A549 (cell line): ENCODE measurements around the gene NRXN3. TPM values are rescaled to one million over a fixed set of nuclear protein-coding genes. Genes with fewer than 3 reads are reported as not detected.

Experiments used
- ATAC-seq, 2 experiments: fragments of 200-7000 bp in 1 of 2; fragments of >200 bp in 1 of 2; cut with Nextera tagmentation in 1 of 2; cut with Tn5 transposase in 1 of 2; 3 replicates each; pipeline versions ENCODE4 v1.8.0 to v1.9.1; 2018 to 2020; ENCODE audit warnings: mild to moderate bottlenecking in 1 of 2, moderate library complexity in 1 of 2
- CTCF ChIA-PET: fragments of 300-600 bp; sonication (Branson Sonifier 250); formaldehyde crosslinking; extraction: SDS; loops from one replicate; lab custom pipeline; 2021; ENCODE audit warnings: antibody characterized with exemption, inconsistent platforms; lab: Yijun Ruan, JAX
- POLR2A ChIA-PET: fragments of 350-600 bp; formaldehyde crosslinking; extraction: SDS; loops from one replicate; lab custom pipeline; 2021; ENCODE audit warnings: antibody characterized with exemption, inconsistent platforms; lab: Yijun Ruan, JAX
- DNase-seq, 2 experiments: peaks; one replicate each; pipeline versions ENCODE4 v3.0.0 to v3.0.0-alpha.2; 2011 to 2016; ENCODE audit warnings: low read depth in 1 of 2, low spot score in 1 of 2
- FAIRE-seq: peaks from 2 replicates; lab custom pipeline; 2011; peaks lifted over from hg19 to GRCh38; lab: Jason Lieb, UNC
- H3K27ac ChIP-seq, 2 experiments: fragments of >200 bp; sonication (Bioruptor Twin); formaldehyde crosslinking; 3 replicates each; pipeline ENCODE4 v1.5.1; 2016 to 2017
- H3K4me1 ChIP-seq: fragments of >200 bp; sonication (Bioruptor Twin); formaldehyde crosslinking; 3 replicates; pipeline ENCODE4 v1.6.1; 2016
- H3K4me2 ChIP-seq: fragments of >200 bp; sonication (Bioruptor Twin); formaldehyde crosslinking; 3 replicates; pipeline ENCODE4 v1.6.1; 2016
- H3K4me3 ChIP-seq: fragments of >200 bp; sonication (Bioruptor Twin); formaldehyde crosslinking; 3 replicates; pipeline ENCODE4 v1.5.1; 2016
- H3K9me3 ChIP-seq: fragments of >200 bp; sonication (Bioruptor Twin); formaldehyde crosslinking; 3 replicates; pipeline ENCODE4 v1.6.1; 2016
- ATOH8 ChIP-seq: fragments of 250-450 bp; sonication (Bioruptor Pico); IDR thresholded peaks from 2 replicates; pipeline ENCODE4 v1.5.0; 2020; ENCODE audit warnings: low read depth, mild to moderate bottlenecking, moderate library complexity
- BHLHE40 ChIP-seq: IDR thresholded peaks from 2 replicates; pipeline ENCODE4 v1.6.1; 2012; ENCODE audit warnings: low read depth, low read length, inconsistent platforms
- CBX2 ChIP-seq: fragments of 200-600 bp; sonication (generic); IDR thresholded peaks from 2 replicates; pipeline ENCODE4 v1.6.1; 2016; ENCODE audit warnings: low read depth, mild to moderate bottlenecking, borderline replicate concordance
- CEBPB ChIP-seq, 2 experiments: fragments of >200 bp in 1 of 2; sonication (Bioruptor Twin) in 1 of 2; formaldehyde crosslinking in 1 of 2; IDR thresholded peaks; 2 replicates each; pipeline ENCODE4 v1.6.1; 2012 to 2016
- CHD2 ChIP-seq: fragments of 150-350 bp; IDR thresholded peaks from 2 replicates; pipeline ENCODE4 v1.6.1; 2014; ENCODE audit warnings: low read length; ENCODE audit not compliant: partially characterized antibody
- EHMT2 ChIP-seq: fragments of 200-600 bp; sonication (generic); IDR thresholded peaks from 2 replicates; pipeline ENCODE4 v1.6.1; 2016; ENCODE audit warnings: antibody characterized with exemption, low read depth, mild to moderate bottlenecking, moderate library complexity
- ELK1 ChIP-seq: fragments of 150-350 bp; IDR thresholded peaks from 2 replicates; pipeline ENCODE4 v1.6.1; 2014; ENCODE audit warnings: low read depth, mild to moderate bottlenecking, low read length
- EP300 ChIP-seq, 2 experiments: fragments of >200 bp; sonication (Bioruptor Twin); formaldehyde crosslinking; IDR thresholded peaks; 2 replicates in 1 of 2; 3 replicates in 1 of 2; pipeline ENCODE4 v1.6.1; 2016 to 2017
- FOSB ChIP-seq: fragments of 250-450 bp; sonication (Bioruptor Pico); IDR thresholded peaks from 2 replicates; pipeline ENCODE4 v1.5.0; 2020; ENCODE audit warnings: mild to moderate bottlenecking, moderate library complexity
- FOSL2 ChIP-seq, 2 experiments: fragments of 450-650 bp in 1 of 2; fragments of >200 bp in 1 of 2; sonication (Bioruptor Twin) in 1 of 2; formaldehyde crosslinking; IDR thresholded peaks; 2 replicates each; pipeline versions ENCODE4 v1.5.0 to v1.6.1; 2016 to 2020; ENCODE audit warnings: mild to moderate bottlenecking in 1 of 2, moderate library complexity in 1 of 2
- FOXS1 ChIP-seq: fragments of 250-450 bp; sonication (Bioruptor Pico); IDR thresholded peaks from 2 replicates; pipeline ENCODE4 v1.5.0; 2020; ENCODE audit warnings: mild to moderate bottlenecking, moderate library complexity
- HDAC2 ChIP-seq: fragments of 200-600 bp; sonication (generic); IDR thresholded peaks from 2 replicates; pipeline ENCODE4 v1.6.1; 2016
- HEYL ChIP-seq: fragments of 250-450 bp; sonication (Bioruptor Pico); IDR thresholded peaks from 2 replicates; pipeline ENCODE4 v1.8.0; 2021; ENCODE audit warnings: mild to moderate bottlenecking, moderate library complexity
- JUN ChIP-seq, 2 experiments: fragments of >200 bp; sonication (Bioruptor Twin); formaldehyde crosslinking; IDR thresholded peaks; 2 replicates in 1 of 2; 3 replicates in 1 of 2; pipeline ENCODE4 v1.6.1; 2016 to 2017
- JUNB ChIP-seq: fragments of >200 bp; sonication (Bioruptor Twin); formaldehyde crosslinking; IDR thresholded peaks from 2 replicates; pipeline ENCODE4 v1.6.1; 2016
- KDM1A ChIP-seq: fragments of 200-600 bp; sonication (generic); IDR thresholded peaks from 2 replicates; pipeline ENCODE4 v1.6.1; 2016; ENCODE audit warnings: low read depth, mild to moderate bottlenecking
- KDM5A ChIP-seq: fragments of 200-600 bp; sonication (generic); IDR thresholded peaks from 2 replicates; pipeline ENCODE4 v1.6.1; 2016; ENCODE audit warnings: antibody characterized with exemption, mild to moderate bottlenecking
- MAFK ChIP-seq: fragments of 450-650 bp; IDR thresholded peaks from 2 replicates; pipeline ENCODE4 v1.6.1; 2014; ENCODE audit not compliant: partially characterized antibody
- MAX ChIP-seq: IDR thresholded peaks from 2 replicates; pipeline ENCODE4 v1.6.1; 2012
- NPAS2 ChIP-seq: fragments of 250-450 bp; sonication (Bioruptor Pico); IDR thresholded peaks from 2 replicates; pipeline ENCODE4 v1.8.0; 2022; ENCODE audit warnings: mild to moderate bottlenecking, moderate library complexity, borderline replicate concordance
- NR3C1 ChIP-seq: fragments of >200 bp; sonication (Bioruptor Twin); formaldehyde crosslinking; IDR thresholded peaks from 3 replicates; pipeline ENCODE4 v1.6.1; 2017
- PHF8 ChIP-seq: fragments of 200-600 bp; sonication (generic); IDR thresholded peaks from 2 replicates; pipeline ENCODE4 v1.6.1; 2016; ENCODE audit warnings: low read depth, mild to moderate bottlenecking, antibody characterized with exemption, moderate library complexity, borderline replicate concordance
- POLR2AphosphoS2 ChIP-seq: conservative IDR thresholded peaks from 2 replicates; pipeline ENCODE4 v1.6.1; 2012; ENCODE audit warnings: low read length, improper control_type of control experiment, inconsistent platforms
- RCOR1 ChIP-seq: fragments of 150-350 bp; IDR thresholded peaks from 2 replicates; pipeline ENCODE4 v1.6.1; 2014; ENCODE audit warnings: antibody characterized with exemption, low read length, low read depth
- RNF2 ChIP-seq: fragments of 200-600 bp; sonication (generic); IDR thresholded peaks from 2 replicates; pipeline ENCODE4 v1.6.1; 2016; ENCODE audit warnings: low read depth, mild to moderate bottlenecking, antibody characterized with exemption, moderate library complexity, borderline replicate concordance
- SMC3 ChIP-seq: fragments of >200 bp; sonication (Bioruptor Twin); formaldehyde crosslinking; IDR thresholded peaks from 3 replicates; pipeline ENCODE4 v1.6.1; 2018; ENCODE audit warnings: inconsistent platforms
- TFCP2L1 ChIP-seq: fragments of 250-450 bp; sonication (Bioruptor Pico); IDR thresholded peaks from 2 replicates; pipeline ENCODE4 v1.5.0; 2021; ENCODE audit warnings: mild to moderate bottlenecking
- TP53 ChIP-seq: fragments of 250-450 bp; sonication (Bioruptor Pico); IDR thresholded peaks from 2 replicates; pipeline ENCODE4 v1.5.0; 2021; ENCODE audit warnings: mild to moderate bottlenecking, moderate library complexity
- ZNF302 ChIP-seq: fragments of 250-450 bp; sonication (Bioruptor Pico); IDR thresholded peaks from 2 replicates; pipeline ENCODE4 v1.9.0; 2021; ENCODE audit warnings: inconsistent platforms, mild to moderate bottlenecking, moderate library complexity
- WGBS: methylation state at CpG from one replicate; pipeline ENCODE4 v1.1.6; 2017; ENCODE audit errors: missing lambda C conversion rate; 5-methylcytosine and 5-hydroxymethylcytosine counted together
- polyA plus RNA-seq, 4 experiments: library from polyadenylated mRNA; depleted of rRNA in 3 of 4; stranded (reverse); fragments of >200 nt; fragmentation: RNase III in 1 of 4; extraction: RNeasy Plus Mini Kit Qiagen cat#74134 plus additional on column Dnase treatment in 1 of 4; gene quantifications; 2 replicates in 3 of 4; 3 replicates in 1 of 4; pipeline ENCODE4 v1.2.3, GENCODE V29; 2011 to 2017

Gene NRXN3
- polyA plus RNA-seq, 2 of the 4 experiments (the other 2 are of a cell fraction), result 0.62 to 2.3 TPM

- H3K27ac ChIP-seq, result no peak overlapping the region
- TF ChIP-seq NPAS2, result no peak
- no peak for TF ChIP-seq JUN (IDR thresholded peaks at IDR 0.05)
- no peak for TF ChIP-seq BHLHE40
- TF ChIP-seq MAX, result no peak
- H3K4me3 ChIP-seq, result no peak overlapping the region
- ATAC-seq, result no peak
- FAIRE-seq, result no peak
- no peak for DNase-seq
- H3K9me3 ChIP-seq, result no peaks in the 10 kb centered on the region
- no peaks in the 10 kb centered on the region for H3K4me1 ChIP-seq
- WGBS, result 3% methylated on average over 2 of the region's 2 CpGs
- POLR2A ChIA-PET, result no interaction called here
- CTCF ChIA-PET, result no interaction called here
- H3K4me2 ChIP-seq, result no peak overlapping the region
Measured at GRCh38 chr14:78335531-78335930, 165.4 kb downstream of the NRXN3 start.

GRCh38 chr14:78340250-78340649, 170.1 kb downstream of the NRXN3 start:
- CTCF ChIA-PET, result no interaction called here
- POLR2A ChIA-PET, result no interaction called here
- no peak overlapping the region for H3K4me2 ChIP-seq
- WGBS, result 0% methylated on average over 3 of the region's 3 CpGs
- no peak for ATAC-seq
- no peak for FAIRE-seq
- H3K4me3 ChIP-seq, result no peak overlapping the region
- DNase-seq, result no peak
- no peaks in the 10 kb centered on the region for H3K9me3 ChIP-seq
- no peak for TF ChIP-seq RNF2
- TF ChIP-seq SMC3, result no peak
- no peak for TF ChIP-seq BHLHE40
- no peak for TF ChIP-seq CBX2
- TF ChIP-seq CHD2, result no peak
- TF ChIP-seq RCOR1, result no peak
- no peak for TF ChIP-seq EHMT2
- no peak for TF ChIP-seq CEBPB (IDR thresholded peaks at IDR 0.05)
- no peak for TF ChIP-seq ZNF302
- no peak for TF ChIP-seq POLR2AphosphoS2
- no peak for TF ChIP-seq ELK1
- no peak for TF ChIP-seq HDAC2
- TF ChIP-seq PHF8, result no peak
- TF ChIP-seq MAFK, result no peak
- TF ChIP-seq KDM5A, result no peak
- no peak for TF ChIP-seq FOSL2 (IDR thresholded peaks at IDR 0.05)
- no peak for TF ChIP-seq FOSL2 (CRISPR knock-in tag; IDR thresholded peaks at IDR 0.05)
- TF ChIP-seq ATOH8 (CRISPR knock-in tag), result no peak
- no peak for TF ChIP-seq TFCP2L1 (CRISPR knock-in tag)
- TF ChIP-seq JUNB, result no peak
- no peak for TF ChIP-seq NR3C1
- TF ChIP-seq, all 56 proteins: peak for 0
- no peaks in the 10 kb centered on the region for H3K4me1 ChIP-seq
- no peak overlapping the region for H3K27ac ChIP-seq

GRCh38 chr14:78341827-78342389, 171.7 kb downstream of the NRXN3 start:
- Histone ChIP-seq H3K4me2 (no peak overlapping the region), H3K4me3 (no peak overlapping the region), H3K27ac (no peak overlapping the region), H3K9me3 (no peaks in the 10 kb centered on the region), H3K4me1 (no peaks in the 10 kb centered on the region)
- DNase-seq, result no peak
- 2% methylated on average over 3 of the region's 3 CpGs for WGBS
- CTCF ChIA-PET, result no interaction called here
- no peak for TF ChIP-seq HEYL (CRISPR knock-in tag)
- TF ChIP-seq KDM1A, result no peak
- TF ChIP-seq HDAC2, result no peak
- no peak for TF ChIP-seq FOSL2 (IDR thresholded peaks at IDR 0.05)
- no peak for TF ChIP-seq FOSL2 (CRISPR knock-in tag; IDR thresholded peaks at IDR 0.05)
- no peak for TF ChIP-seq FOSB (CRISPR knock-in tag)
- no peak for TF ChIP-seq FOXS1 (CRISPR knock-in tag)
- no peak for TF ChIP-seq TP53
- no peak for TF ChIP-seq EP300 (IDR thresholded peaks at IDR 0.05)
- no peak for ATAC-seq
- POLR2A ChIA-PET, result no interaction called here
- no peak for FAIRE-seq
